Measurements from ENCODE around the gene ANKMY2. TPM values are rescaled to one million over a fixed set of nuclear protein-coding genes. Genes with fewer than 3 reads are reported as not detected.

The ANKMY2 gene
- total RNA-seq, 2 experiments from 2014 or later = 9.8 to 10.5 TPM

- CTCF ChIA-PET = no interaction called here
- intact Hi-C loops (cut with micrococcal nuclease) = no loop called here
- Mint-ChIP-seq H3K4me3 (no peak overlapping the region), H3K4me1 (ENCODE audit: low read depth) (no peaks in the 10 kb centered on the region), H3K27me3 (peaks cover 4% of the 10 kb centered on the region), H3K36me3 (ENCODE audit: low read depth) (no peaks in the 10 kb centered on the region), H3K27ac (no peak overlapping the region), H3K9me3 (no peaks in the 10 kb centered on the region)
- POLR2A ChIA-PET = no interaction called here
- no peak for ATAC-seq
- no peak for DNase-seq
- TF ChIP-seq CTCF (IDR thresholded peaks at IDR 0.05) = no peak
These were observed 58.4 kb downstream of the ANKMY2 start for GRCh38 chr7:16587129-16587528.

GRCh38 chr7:16586081-16586874 lies 59.3 kb downstream of the ANKMY2 start:
- no peak overlapping the region for H3K27ac Mint-ChIP-seq
- H3K9me3 Mint-ChIP-seq = no peaks in the 10 kb centered on the region
- ChIA-PET CTCF (no interaction called here), POLR2A (no interaction called here)
- DNase-seq (no peak), ATAC-seq (no peak)
- no peak overlapping the region for H3K4me3 Mint-ChIP-seq
- peaks cover 4% of the 10 kb centered on the region for H3K27me3 Mint-ChIP-seq
- intact Hi-C loops (cut with micrococcal nuclease) = no loop called here
- H3K36me3 Mint-ChIP-seq (ENCODE audit: low read depth) = no peaks in the 10 kb centered on the region
- no peak for TF ChIP-seq CTCF (IDR thresholded peaks at IDR 0.05)
- H3K4me1 Mint-ChIP-seq (ENCODE audit: low read depth) = no peaks in the 10 kb centered on the region

GRCh38 chr7:16585540-16585939 lies 60.0 kb downstream of the ANKMY2 start:
- Mint-ChIP-seq H3K4me3 (no peak overlapping the region), H3K27me3 (peaks cover 4% of the 10 kb centered on the region), H3K4me1 (ENCODE audit: low read depth) (no peaks in the 10 kb centered on the region), H3K27ac (no peak overlapping the region), H3K9me3 (no peaks in the 10 kb centered on the region), H3K36me3 (ENCODE audit: low read depth) (no peaks in the 10 kb centered on the region)
- no peak for DNase-seq
- no peak for ATAC-seq
- intact Hi-C loops (cut with micrococcal nuclease) = no loop called here
- ChIA-PET CTCF (no interaction called here), POLR2A (no interaction called here)
- no peak for TF ChIP-seq CTCF (IDR thresholded peaks at IDR 0.05)

- DNase-seq (no peak), ATAC-seq (no peak)
- no peak for TF ChIP-seq CTCF (IDR thresholded peaks at IDR 0.05)
- no peaks in the 10 kb centered on the region for H3K4me1 Mint-ChIP-seq (ENCODE audit: low read depth)
- no peaks in the 10 kb centered on the region for H3K9me3 Mint-ChIP-seq
- intact Hi-C loops (cut with micrococcal nuclease) = no loop called here
- POLR2A ChIA-PET = interaction anchor here (0.6 kb wide), 1 partner anchor 160 kb away, joined by 3 read pairs; no protein-coding TSS in a partner anchor
- CTCF ChIA-PET = no interaction called here
- no peaks in the 10 kb centered on the region for H3K36me3 Mint-ChIP-seq (ENCODE audit: low read depth)
- H3K27me3 Mint-ChIP-seq = peaks cover 4% of the 10 kb centered on the region
- H3K27ac Mint-ChIP-seq = no peak overlapping the region
- H3K4me3 Mint-ChIP-seq = no peak overlapping the region
These were observed 61.7 kb downstream of the ANKMY2 start for GRCh38 chr7:16583834-16584233.

GRCh38 chr7:16581286-16581685 lies 64.3 kb downstream of the ANKMY2 start:
- POLR2A ChIA-PET = no interaction called here
- intact Hi-C loops (cut with micrococcal nuclease) = no loop called here
- CTCF ChIA-PET = no interaction called here
- ATAC-seq (no peak), DNase-seq (no peak)
- no peak overlapping the region for H3K27ac Mint-ChIP-seq
- no peaks in the 10 kb centered on the region for H3K4me1 Mint-ChIP-seq (ENCODE audit: low read depth)
- no peak overlapping the region for H3K4me3 Mint-ChIP-seq
- no peaks in the 10 kb centered on the region for H3K9me3 Mint-ChIP-seq
- no peaks in the 10 kb centered on the region for H3K36me3 Mint-ChIP-seq (ENCODE audit: low read depth)
- H3K27me3 Mint-ChIP-seq = peaks cover 4% of the 10 kb centered on the region
- TF ChIP-seq CTCF (IDR thresholded peaks at IDR 0.05) = no peak
